MM.1S (cell line): Measurements from ENCODE around the gene TOX3.

Source experiments
- DNase-seq: peaks from one replicate; pipeline ENCODE4 v3.0.0-alpha.2; 2015
- H2AFZ ChIP-seq: fragments of 300-600 bp; sonication (generic); 2 replicates; pipeline ENCODE4 v1.6.0; 2016; ENCODE audit warnings: antibody characterized with exemption, low read length
- H3F3A ChIP-seq: fragments of 300-600 bp; sonication (generic); 2 replicates; pipeline ENCODE4 v1.6.1; 2016; ENCODE audit warnings: mild to moderate bottlenecking, antibody characterized with exemption, low read length, moderate library complexity, mixed read lengths; ENCODE audit not compliant: insufficient read depth
- H3K27ac ChIP-seq: fragments of 300-600 bp; sonication (generic); 2 replicates; pipeline ENCODE4 v1.5.1; 2016; ENCODE audit warnings: mild to moderate bottlenecking, low read length
- H3K27me3 ChIP-seq: fragments of 300-600 bp; sonication (generic); replicated peaks from 2 replicates; pipeline ENCODE4 v1.6.0; 2016; ENCODE audit warnings: low read length; ENCODE audit not compliant: insufficient read depth
- H3K36me3 ChIP-seq: fragments of 300-600 bp; sonication (generic); replicated peaks from 2 replicates; pipeline ENCODE4 v1.6.1; 2016; ENCODE audit warnings: mild to moderate bottlenecking, low read length, mixed read lengths; ENCODE audit not compliant: insufficient read depth
- H3K4me1 ChIP-seq: fragments of 300-600 bp; sonication (generic); 2 replicates; pipeline ENCODE4 v1.6.1; 2016; ENCODE audit warnings: low read length, mixed read lengths
- H3K4me2 ChIP-seq: fragments of 300-600 bp; sonication (generic); 2 replicates; pipeline ENCODE4 v1.6.0; 2016; ENCODE audit warnings: low read depth, low read length
- H3K4me3 ChIP-seq: fragments of 300-600 bp; sonication (generic); 2 replicates; pipeline ENCODE4 v1.5.1; 2016; ENCODE audit warnings: low read length, mixed read lengths
- H3K79me2 ChIP-seq: fragments of 300-600 bp; sonication (generic); 2 replicates; pipeline ENCODE4 v1.6.1; 2016; ENCODE audit warnings: mixed run types, low read length, mixed read lengths
- H3K9ac ChIP-seq: fragments of 300-600 bp; sonication (generic); 2 replicates; pipeline ENCODE4 v1.6.1; 2016; ENCODE audit warnings: low read length, mixed read lengths
- H3K9me2 ChIP-seq: fragments of 300-600 bp; sonication (generic); replicated peaks from 2 replicates; pipeline ENCODE4 v1.6.1; 2016; ENCODE audit warnings: mild to moderate bottlenecking, low read length, mixed read lengths; ENCODE audit not compliant: insufficient read depth
- H3K9me3 ChIP-seq: fragments of 300-600 bp; sonication (generic); replicated peaks from 2 replicates; pipeline ENCODE4 v1.6.1; 2016; ENCODE audit warnings: mild to moderate bottlenecking, low read length, mixed read lengths; ENCODE audit not compliant: insufficient read depth
- H4K20me1 ChIP-seq: fragments of 300-600 bp; sonication (generic); 2 replicates; pipeline ENCODE4 v1.6.1; 2016; ENCODE audit warnings: mild to moderate bottlenecking, low read length, moderate library complexity, mixed read lengths; ENCODE audit not compliant: insufficient read depth
- EZH2 ChIP-seq: fragments of 300-600 bp; sonication (generic); optimal IDR thresholded peaks from 2 replicates; pipeline ENCODE3; 2017; ENCODE audit warnings: low read depth, mild to moderate bottlenecking, antibody characterized with exemption, low read length, mixed read lengths
- EZH2phosphoT487 ChIP-seq: fragments of 300-600 bp; sonication (generic); IDR thresholded peaks from 2 replicates; pipeline ENCODE4 v1.6.1; 2018; ENCODE audit warnings: antibody characterized with exemption, low read length
- TF ChIP-seq, protein P1 (sequence below): fragments of 300-600 bp; sonication (generic); IDR thresholded peaks from 2 replicates; pipeline ENCODE4 v1.5.1; 2016; ENCODE audit warnings: antibody characterized with exemption, low read length, mixed read lengths

TOX3 gene

DNA sequence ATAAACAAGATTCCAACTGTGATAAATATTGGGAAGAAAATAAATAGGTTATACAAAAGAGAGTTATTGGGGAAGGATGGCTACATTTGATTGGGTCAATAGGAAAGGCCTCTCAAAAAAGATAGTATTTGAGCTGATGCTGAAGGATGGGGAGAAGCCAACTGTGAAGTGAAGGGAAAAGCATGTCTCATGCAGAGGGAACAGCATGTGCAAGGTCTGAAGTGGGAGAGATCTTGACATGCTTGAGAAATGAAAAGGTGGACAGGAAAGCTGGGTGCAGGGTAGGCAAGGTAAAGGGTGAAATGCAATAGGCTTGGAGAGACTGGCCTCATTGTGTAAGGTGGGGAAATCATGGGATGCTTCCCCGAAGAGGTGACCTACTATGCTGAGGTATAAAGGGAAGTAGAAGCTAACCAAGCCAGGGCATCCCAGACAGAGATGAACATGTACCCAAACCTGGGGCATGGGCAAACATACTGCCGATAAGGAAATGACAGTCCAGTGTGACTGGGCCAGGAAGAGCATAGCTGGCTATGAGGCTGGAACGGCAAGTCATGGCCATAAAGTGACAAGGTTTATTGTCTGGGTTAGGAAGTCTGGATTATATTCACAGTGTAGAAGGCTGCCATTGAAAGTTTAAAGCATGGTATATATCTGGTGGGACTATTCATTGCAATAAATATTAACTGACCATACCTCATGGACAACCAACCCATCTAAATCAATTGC, 91.2 kb downstream of the TOX3 start:
- Histone ChIP-seq H3K4me1 (no peaks in the 10 kb centered on the region), H3K79me2 (no peaks in the 10 kb centered on the region), H3K27ac (no peak overlapping the region), H3K4me3 (no peak overlapping the region), H3K36me3 (no peaks in the 10 kb centered on the region), H3K9ac (no peak overlapping the region), H3K4me2 (no peak overlapping the region), H2AFZ (no peak overlapping the region), H3F3A (no peaks in the 10 kb centered on the region), H3K9me2 (no peaks in the 10 kb centered on the region), H4K20me1 (no peaks in the 10 kb centered on the region), H3K27me3 (no peaks in the 10 kb centered on the region), H3K9me3 (no peaks in the 10 kb centered on the region)
- TF ChIP-seq EZH2phosphoT487 (no peak), EZH2 (no peak)
- TF ChIP-seq, protein P1, sequence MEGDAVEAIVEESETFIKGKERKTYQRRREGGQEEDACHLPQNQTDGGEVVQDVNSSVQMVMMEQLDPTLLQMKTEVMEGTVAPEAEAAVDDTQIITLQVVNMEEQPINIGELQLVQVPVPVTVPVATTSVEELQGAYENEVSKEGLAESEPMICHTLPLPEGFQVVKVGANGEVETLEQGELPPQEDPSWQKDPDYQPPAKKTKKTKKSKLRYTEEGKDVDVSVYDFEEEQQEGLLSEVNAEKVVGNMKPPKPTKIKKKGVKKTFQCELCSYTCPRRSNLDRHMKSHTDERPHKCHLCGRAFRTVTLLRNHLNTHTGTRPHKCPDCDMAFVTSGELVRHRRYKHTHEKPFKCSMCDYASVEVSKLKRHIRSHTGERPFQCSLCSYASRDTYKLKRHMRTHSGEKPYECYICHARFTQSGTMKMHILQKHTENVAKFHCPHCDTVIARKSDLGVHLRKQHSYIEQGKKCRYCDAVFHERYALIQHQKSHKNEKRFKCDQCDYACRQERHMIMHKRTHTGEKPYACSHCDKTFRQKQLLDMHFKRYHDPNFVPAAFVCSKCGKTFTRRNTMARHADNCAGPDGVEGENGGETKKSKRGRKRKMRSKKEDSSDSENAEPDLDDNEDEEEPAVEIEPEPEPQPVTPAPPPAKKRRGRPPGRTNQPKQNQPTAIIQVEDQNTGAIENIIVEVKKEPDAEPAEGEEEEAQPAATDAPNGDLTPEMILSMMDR = no peak
- no peak for DNase-seq

DNA sequence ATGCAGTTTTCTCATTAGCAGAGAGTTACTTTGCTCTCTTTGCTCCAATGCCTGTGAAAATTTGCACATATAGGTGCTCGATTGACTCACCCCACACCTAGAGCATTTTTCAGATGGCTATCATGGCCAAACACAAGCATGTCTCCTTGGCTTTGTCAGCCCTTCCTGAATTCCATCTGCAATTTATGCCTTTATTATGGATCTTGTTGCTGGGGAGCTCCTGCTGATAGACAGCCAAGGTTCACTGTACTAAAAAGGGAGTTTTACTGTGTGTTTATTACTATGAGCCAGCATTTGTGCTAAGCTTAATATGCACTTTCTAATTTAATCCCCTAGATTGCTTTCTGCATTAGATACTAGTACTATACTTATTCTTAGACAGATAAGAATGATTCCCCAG, 93.3 kb downstream of the TOX3 start:
- Histone ChIP-seq H3K27ac (no peak overlapping the region), H3K9ac (no peak overlapping the region), H4K20me1 (no peaks in the 10 kb centered on the region), H3K36me3 (no peaks in the 10 kb centered on the region), H3K9me2 (no peaks in the 10 kb centered on the region), H3K27me3 (no peaks in the 10 kb centered on the region), H2AFZ (no peak overlapping the region), H3K9me3 (no peaks in the 10 kb centered on the region), H3F3A (no peaks in the 10 kb centered on the region), H3K79me2 (no peaks in the 10 kb centered on the region), H3K4me2 (no peak overlapping the region), H3K4me3 (no peak overlapping the region), H3K4me1 (no peaks in the 10 kb centered on the region)
- no peak for DNase-seq
- no peak for TF ChIP-seq EZH2phosphoT487
- no peak for TF ChIP-seq EZH2
- TF ChIP-seq, protein P1 = no peak

DNA sequence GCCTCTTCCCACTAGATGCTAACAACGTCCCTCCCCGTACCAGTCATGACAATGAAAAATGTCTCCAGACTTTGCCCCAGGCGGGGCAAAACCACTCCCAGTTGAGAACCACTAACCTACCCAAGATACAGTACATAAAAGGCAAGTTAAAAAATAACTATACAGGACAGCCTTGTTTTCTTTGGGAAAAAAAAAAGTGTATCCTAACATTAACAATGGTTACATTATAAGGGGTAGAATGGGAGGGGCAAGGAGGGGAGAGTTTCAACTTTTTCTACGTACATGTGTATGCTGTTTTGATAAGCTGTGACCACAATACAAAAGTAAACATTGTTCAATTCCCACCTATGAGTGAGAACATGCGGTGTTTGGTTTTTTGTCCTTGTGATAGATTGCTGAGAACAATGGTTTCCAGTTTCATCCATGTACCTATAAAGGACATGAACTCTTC, 94.9 kb downstream of the TOX3 start:
- H2AFZ ChIP-seq = no peak overlapping the region
- H3K4me3 ChIP-seq = no peak overlapping the region
- H3K79me2 ChIP-seq = no peaks in the 10 kb centered on the region
- TF ChIP-seq, protein P1 = no peak
- TF ChIP-seq EZH2phosphoT487 = no peak
- no peak for TF ChIP-seq EZH2
- H3K9me3 ChIP-seq = no peaks in the 10 kb centered on the region
- no peak overlapping the region for H3K9ac ChIP-seq
- no peak for DNase-seq
- no peaks in the 10 kb centered on the region for H3K27me3 ChIP-seq
- no peak overlapping the region for H3K27ac ChIP-seq
- no peaks in the 10 kb centered on the region for H3K36me3 ChIP-seq
- H4K20me1 ChIP-seq = no peaks in the 10 kb centered on the region
- no peak overlapping the region for H3K4me2 ChIP-seq
- H3K9me2 ChIP-seq = no peaks in the 10 kb centered on the region
- no peaks in the 10 kb centered on the region for H3K4me1 ChIP-seq
- H3F3A ChIP-seq = no peaks in the 10 kb centered on the region
